Measurements from ENCODE around the gene VAMP5.
"Not testable (repeated sequence)": the region's sequence is repeated elsewhere in the genome, so short reads cannot be mapped to it uniquely, and the experiment has no call there.

Gene VAMP5

DNA sequence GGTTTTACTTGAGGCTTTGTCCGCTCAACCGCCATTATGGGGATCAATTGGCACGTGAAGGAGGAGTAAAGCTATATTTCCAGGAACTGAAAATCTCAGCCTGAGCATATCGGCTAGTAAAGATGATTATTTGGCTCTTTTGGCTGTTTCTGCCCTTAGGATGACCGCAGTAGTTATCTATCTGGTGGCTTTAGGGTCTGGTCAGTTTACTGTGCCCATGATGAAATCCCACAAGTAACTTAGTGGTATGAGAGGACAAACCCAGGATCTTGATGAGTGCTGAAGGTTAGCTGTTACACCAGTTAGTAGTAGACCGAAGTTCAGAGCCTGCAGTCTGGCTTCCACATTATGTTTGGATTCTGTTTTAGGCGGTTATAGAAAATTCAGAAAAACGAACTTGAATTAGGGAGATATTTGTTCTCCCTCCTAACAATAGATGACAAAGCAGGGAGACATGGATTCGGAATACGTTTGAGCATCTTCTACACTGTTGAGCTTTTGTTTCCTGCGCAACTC lies 44.0 kb upstream of the VAMP5 start:
- TF ChIP-seq, protein P1, sequence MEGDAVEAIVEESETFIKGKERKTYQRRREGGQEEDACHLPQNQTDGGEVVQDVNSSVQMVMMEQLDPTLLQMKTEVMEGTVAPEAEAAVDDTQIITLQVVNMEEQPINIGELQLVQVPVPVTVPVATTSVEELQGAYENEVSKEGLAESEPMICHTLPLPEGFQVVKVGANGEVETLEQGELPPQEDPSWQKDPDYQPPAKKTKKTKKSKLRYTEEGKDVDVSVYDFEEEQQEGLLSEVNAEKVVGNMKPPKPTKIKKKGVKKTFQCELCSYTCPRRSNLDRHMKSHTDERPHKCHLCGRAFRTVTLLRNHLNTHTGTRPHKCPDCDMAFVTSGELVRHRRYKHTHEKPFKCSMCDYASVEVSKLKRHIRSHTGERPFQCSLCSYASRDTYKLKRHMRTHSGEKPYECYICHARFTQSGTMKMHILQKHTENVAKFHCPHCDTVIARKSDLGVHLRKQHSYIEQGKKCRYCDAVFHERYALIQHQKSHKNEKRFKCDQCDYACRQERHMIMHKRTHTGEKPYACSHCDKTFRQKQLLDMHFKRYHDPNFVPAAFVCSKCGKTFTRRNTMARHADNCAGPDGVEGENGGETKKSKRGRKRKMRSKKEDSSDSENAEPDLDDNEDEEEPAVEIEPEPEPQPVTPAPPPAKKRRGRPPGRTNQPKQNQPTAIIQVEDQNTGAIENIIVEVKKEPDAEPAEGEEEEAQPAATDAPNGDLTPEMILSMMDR (IDR thresholded peaks at IDR 0.05; ENCODE audit: low read depth, low read length) = no peak
- peak; percentile 43 to 44 for DNase-seq (ENCODE audit: low read depth in 2 of 2)
- peak overlapping the region; percentile 79 to 93 for H3K4me3 ChIP-seq (replicated peaks in 1 of 2; ENCODE audit: low read depth in 2 of 2, low read length in 2 of 2)

DNA sequence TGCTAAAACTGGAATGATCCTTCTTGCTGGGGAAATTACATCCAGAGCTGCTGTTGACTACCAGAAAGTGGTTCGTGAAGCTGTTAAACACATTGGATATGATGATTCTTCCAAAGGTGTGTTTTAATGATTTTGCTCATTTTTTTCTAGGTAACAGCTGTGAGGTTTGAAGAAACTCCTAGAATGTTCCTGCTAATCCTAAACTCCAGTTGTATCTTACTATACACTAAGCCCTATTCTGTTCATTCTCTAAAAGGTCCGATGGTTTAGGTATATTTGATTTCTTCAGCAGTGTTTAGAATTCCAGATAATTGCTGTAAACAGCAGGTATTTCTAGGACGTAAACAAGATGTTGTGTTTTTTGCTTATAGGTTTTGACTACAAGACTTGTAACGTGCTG lies 43.0 kb upstream of the VAMP5 start:
- no peak for DNase-seq (ENCODE audit: low read depth in 2 of 2)
- TF ChIP-seq, protein P1 (IDR thresholded peaks at IDR 0.05; ENCODE audit: low read depth, low read length) = no peak
- peak overlapping the region; percentile 79 to 93 for H3K4me3 ChIP-seq (replicated peaks in 1 of 2; ENCODE audit: low read depth in 2 of 2, low read length in 2 of 2)

DNA sequence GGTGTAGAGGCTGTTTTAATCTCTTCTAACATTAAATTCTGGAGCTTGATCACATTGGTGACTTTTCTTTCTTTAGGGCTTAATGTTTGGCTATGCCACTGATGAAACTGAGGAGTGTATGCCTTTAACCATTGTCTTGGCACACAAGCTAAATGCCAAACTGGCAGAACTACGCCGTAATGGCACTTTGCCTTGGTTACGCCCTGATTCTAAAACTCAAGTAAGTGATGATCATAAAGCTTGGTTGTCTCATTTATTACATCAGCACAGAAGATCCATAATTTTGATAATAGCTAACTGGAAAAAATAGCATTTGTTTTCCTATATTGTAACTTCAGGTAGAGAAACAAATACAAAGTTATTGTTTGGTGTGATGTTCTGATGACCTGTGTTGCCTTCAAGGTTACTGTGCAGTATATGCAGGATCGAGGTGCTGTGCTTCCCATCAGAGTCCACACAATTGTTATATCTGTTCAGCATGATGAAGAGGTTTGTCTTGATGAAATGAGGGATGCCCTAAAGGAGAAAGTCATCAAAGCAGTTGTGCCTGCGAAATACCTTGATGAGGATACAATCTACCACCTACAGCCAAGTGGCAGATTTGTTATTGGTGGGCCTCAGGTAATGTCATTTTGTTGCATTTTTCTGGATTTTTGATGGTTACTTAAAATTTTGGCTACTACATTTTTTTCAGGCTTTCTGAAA lies 42.3 kb upstream of the VAMP5 start:
- TF ChIP-seq, protein P1 (IDR thresholded peaks at IDR 0.05; ENCODE audit: low read depth, low read length) = no peak
- peak in 1 of 2 donors; percentile 36 for DNase-seq (ENCODE audit: low read depth in 2 of 2)
- H3K4me3 ChIP-seq (replicated peaks in 1 of 2; ENCODE audit: low read depth in 2 of 2, low read length in 2 of 2) = peak overlapping the region in 1 of 2 donors; percentile 79

DNA sequence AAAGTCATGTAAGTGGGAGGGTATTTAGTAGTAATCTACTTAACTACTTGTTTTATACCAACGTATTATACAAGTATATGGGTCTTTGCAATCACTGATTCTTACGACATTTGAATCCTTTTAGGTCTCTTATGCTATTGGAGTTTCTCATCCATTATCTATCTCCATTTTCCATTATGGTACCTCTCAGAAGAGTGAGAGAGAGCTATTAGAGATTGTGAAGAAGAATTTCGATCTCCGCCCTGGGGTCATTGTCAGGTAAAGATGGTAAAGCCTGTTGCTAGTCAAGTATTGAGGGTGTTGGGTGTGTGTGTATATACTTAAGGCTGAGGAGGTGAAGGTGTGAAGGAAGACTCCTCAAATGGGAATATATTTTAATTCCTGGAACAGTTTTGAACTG lies 41.5 kb upstream of the VAMP5 start:
- H3K4me3 ChIP-seq (replicated peaks in 1 of 2; ENCODE audit: low read depth in 2 of 2, low read length in 2 of 2) = no peak overlapping the region
- no peak for DNase-seq (ENCODE audit: low read depth in 2 of 2)
- TF ChIP-seq, protein P1 (IDR thresholded peaks at IDR 0.05; ENCODE audit: low read depth, low read length) = no peak

DNA sequence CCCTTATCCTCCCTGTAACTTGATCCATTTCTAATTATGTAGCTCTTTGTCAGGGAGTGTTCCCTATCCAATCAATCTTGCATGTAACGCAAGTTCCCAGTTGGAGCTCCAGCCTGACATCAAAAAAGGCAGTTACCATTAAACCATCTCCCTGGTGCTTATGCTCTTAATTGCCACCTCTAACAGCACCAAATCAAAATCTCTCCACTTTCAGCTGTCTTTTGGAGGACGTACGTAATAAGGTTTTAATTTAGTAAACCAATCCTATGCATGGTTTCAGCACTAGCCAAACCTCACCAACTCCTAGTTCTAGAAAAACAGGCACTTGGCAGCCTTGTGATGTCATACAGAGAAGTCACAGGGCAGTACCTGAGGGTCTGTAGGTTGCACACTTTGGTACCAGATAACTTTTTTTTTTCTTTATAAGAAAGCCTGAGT lies 40.0 kb upstream of the VAMP5 start:
- not testable (repeated sequence) for DNase-seq (ENCODE audit: low read depth in 2 of 2); H3K4me3 ChIP-seq (replicated peaks in 1 of 2; ENCODE audit: low read depth in 2 of 2, low read length in 2 of 2)

DNA sequence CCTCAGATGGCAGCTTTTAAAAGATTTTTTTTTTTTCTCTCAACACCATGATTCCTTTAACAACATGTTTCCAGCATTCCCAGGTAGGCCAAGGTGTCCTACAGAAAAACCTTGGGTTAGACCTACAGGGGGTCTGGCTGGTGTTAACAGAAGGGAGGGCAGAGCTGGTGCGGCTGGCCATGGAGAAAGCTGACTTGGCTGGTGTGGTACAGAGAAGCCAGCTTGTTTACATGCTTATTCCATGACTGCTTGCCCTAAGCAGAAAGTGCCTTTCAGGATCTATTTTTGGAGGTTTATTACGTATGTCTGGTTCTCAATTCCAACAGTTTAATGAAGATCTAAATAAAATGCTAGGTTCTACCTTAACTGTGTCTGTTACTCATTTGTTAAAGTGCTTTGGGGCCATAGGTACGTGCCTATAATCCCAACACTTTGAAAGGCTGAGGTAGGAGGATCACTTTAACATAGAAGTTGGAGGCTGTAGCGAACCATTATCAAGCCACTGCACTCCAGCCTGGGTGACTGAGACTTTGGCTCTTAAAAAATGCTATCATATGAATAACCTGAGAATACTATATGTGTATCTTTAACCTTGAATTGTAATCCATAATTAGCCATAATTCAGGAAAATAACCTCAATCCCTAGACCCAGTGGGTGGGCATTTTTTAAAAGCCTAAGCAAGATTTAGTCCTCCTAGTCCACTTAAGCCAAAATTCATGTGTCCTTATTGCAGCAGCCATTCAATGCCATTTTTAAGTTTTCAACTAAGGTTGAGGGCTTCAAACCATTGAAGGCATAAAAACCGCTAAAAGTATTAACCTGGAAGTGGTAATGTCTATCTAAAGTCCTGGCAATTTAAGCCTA lies 39.1 kb upstream of the VAMP5 start:
- not testable (repeated sequence) for H3K4me3 ChIP-seq (replicated peaks in 1 of 2; ENCODE audit: low read depth in 2 of 2, low read length in 2 of 2); DNase-seq (ENCODE audit: low read depth in 2 of 2)

DNA sequence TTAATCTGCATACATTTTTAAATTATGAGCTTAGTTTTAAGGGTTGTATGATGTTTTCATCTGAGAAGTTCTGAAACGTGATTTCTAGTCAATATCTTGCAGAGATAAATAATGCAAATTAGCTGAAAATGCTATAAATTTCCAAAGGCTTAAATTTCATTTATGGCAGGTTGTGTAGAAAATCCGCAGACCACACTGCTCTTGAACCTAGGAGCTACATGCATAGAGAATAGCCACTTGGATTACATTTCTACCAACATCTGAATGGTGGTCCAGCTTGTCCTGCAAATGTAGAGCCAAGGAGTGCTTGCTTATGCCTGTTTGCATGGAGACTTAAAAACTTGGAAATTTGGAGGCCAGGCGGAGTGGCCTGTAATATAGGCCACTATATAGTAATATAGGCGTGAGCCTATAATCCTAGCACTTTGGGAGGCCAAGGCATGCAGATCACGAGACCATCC lies 38.4 kb upstream of the VAMP5 start:
- no peak overlapping the region for H3K4me3 ChIP-seq (replicated peaks in 1 of 2; ENCODE audit: low read depth in 2 of 2, low read length in 2 of 2)
- TF ChIP-seq, protein P1 (IDR thresholded peaks at IDR 0.05; ENCODE audit: low read depth, low read length) = no peak
- DNase-seq (ENCODE audit: low read depth in 2 of 2) = no peak

Measured in cardiac fibroblast (primary cell).